Endothelial cell of umbilical vein (primary cell): ENCODE data around the gene USF1. TPM values are rescaled to one million over a fixed set of nuclear protein-coding genes. Genes with fewer than 3 reads are reported as not detected.
"Not testable (repeated sequence)": the region's sequence is repeated elsewhere in the genome, so short reads cannot be mapped to it uniquely, and the experiment has no call there.

Experiments used
- BruUV-seq: library from RNA; stranded (reverse); fragments of 400-500 nt; replicated peaks from 2 replicates; lab custom pipeline; 2021; lab: Mats Ljungman, UMichigan
- CTCF ChIA-PET: fragments of 300-600, 350-600 bp; sonication (Branson Sonifier 250); formaldehyde crosslinking; loops from one replicate; lab custom pipeline; 2021; ENCODE audit warnings: antibody characterized with exemption, inconsistent platforms; lab: Charles Lee
- POLR2A ChIA-PET: fragments of 300-600, 350-600 bp; sonication (Branson Sonifier 250); formaldehyde crosslinking; loops from one replicate; lab custom pipeline; 2021; ENCODE audit warnings: antibody characterized with exemption, inconsistent platforms; lab: Charles Lee
- DNase-seq: peaks from one replicate; pipeline ENCODE4 v3.0.0-alpha.2; 2011; ENCODE audit warnings: low read depth, low spot score
- FAIRE-seq: peaks from 2 replicates; lab custom pipeline; 2011; peaks lifted over from hg19 to GRCh38; lab: Jason Lieb, UNC
- H2AFZ ChIP-seq: 2 replicates; pipeline ENCODE4 v1.6.0; 2012; ENCODE audit warnings: low read depth, low read length, control low read depth, inconsistent platforms
- H3K27ac ChIP-seq: 2 replicates; pipeline ENCODE4 v1.5.1; 2011; ENCODE audit warnings: low read depth, mild to moderate bottlenecking, control low read depth, low read length, moderate library complexity; ENCODE audit not compliant: insufficient read depth
- H3K27me3 ChIP-seq, 2 experiments: 2 replicates each; pipeline versions ENCODE4 v1.6.0 to v1.6.1; 2011; ENCODE audit warnings: low read length in 2 of 2, mixed read lengths in 1 of 2; ENCODE audit not compliant: control insufficient read depth in 2 of 2, insufficient read depth in 2 of 2
- H3K36me3 ChIP-seq, 2 experiments: 2 replicates in 1 of 2; 3 replicates in 1 of 2; pipeline ENCODE4 v1.5.1; 2011; ENCODE audit warnings: low read length in 2 of 2, mild to moderate bottlenecking in 1 of 2, moderate library complexity in 1 of 2; ENCODE audit not compliant: control insufficient read depth in 2 of 2, insufficient read depth in 2 of 2; ENCODE audit errors: extremely low read depth in 1 of 2
- H3K4me1 ChIP-seq: 3 replicates; pipeline ENCODE4 v1.5.1; 2011; ENCODE audit warnings: mild to moderate bottlenecking, low read length; ENCODE audit not compliant: control insufficient read depth, insufficient read depth; ENCODE audit errors: extremely low read depth
- H3K4me2 ChIP-seq: 2 replicates; pipeline ENCODE4 v1.6.1; 2011; ENCODE audit warnings: low read length, control low read depth, mixed read lengths; ENCODE audit not compliant: insufficient read depth
- H3K4me3 ChIP-seq, 3 experiments: fragments of 200-600 bp in 1 of 3; sonication (generic), shearing (Covaris generic) in 1 of 3; replicated peaks in 1 of 3; 2 replicates each; pipeline ENCODE4 v1.5.1; 2011 to 2016; ENCODE audit warnings: control low read depth in 3 of 3, low read length in 3 of 3, mild to moderate bottlenecking in 2 of 3, inconsistent platforms in 1 of 3, low read depth in 1 of 3, moderate library complexity in 1 of 3; ENCODE audit not compliant: insufficient read depth in 1 of 3
- H3K79me2 ChIP-seq: 2 replicates; pipeline ENCODE4 v1.6.0; 2012; ENCODE audit warnings: low read length, inconsistent platforms; ENCODE audit not compliant: control insufficient read depth, insufficient read depth
- H3K9ac ChIP-seq: replicated peaks from 2 replicates; pipeline ENCODE3; 2011; ENCODE audit warnings: low read length, control low read depth; ENCODE audit not compliant: insufficient read depth; ENCODE audit errors: extremely low read depth
- H3K9me1 ChIP-seq: replicated peaks from 3 replicates; pipeline ENCODE4 v1.6.0; 2011; ENCODE audit warnings: mild to moderate bottlenecking, low read length; ENCODE audit not compliant: control insufficient read depth, insufficient read depth; ENCODE audit errors: extremely low read depth
- H3K9me3 ChIP-seq: replicated peaks from 2 replicates; pipeline ENCODE4 v1.5.1; 2012; ENCODE audit warnings: low read length, inconsistent platforms; ENCODE audit not compliant: control insufficient read depth, insufficient read depth
- H4K20me1 ChIP-seq: replicated peaks from 2 replicates; pipeline ENCODE3; 2011; ENCODE audit warnings: mild to moderate bottlenecking, low read length; ENCODE audit not compliant: control insufficient read depth, insufficient read depth; ENCODE audit errors: extremely low read depth
- EZH2 ChIP-seq: IDR thresholded peaks from 2 replicates; pipeline ENCODE4 v1.6.1; 2012; ENCODE audit warnings: borderline replicate concordance, low read depth, mild to moderate bottlenecking, moderate library complexity, low read length, inconsistent platforms; ENCODE audit not compliant: severe bottlenecking
- POLR2A ChIP-seq: IDR thresholded peaks from 2 replicates; pipeline ENCODE4 v1.6.1; 2012; ENCODE audit warnings: low read depth, mild to moderate bottlenecking, control low read depth, low read length
- POLR2AphosphoS5 ChIP-seq: IDR thresholded peaks from 2 replicates; pipeline ENCODE4 v1.6.1; 2012; ENCODE audit warnings: low read depth, mild to moderate bottlenecking, control low read depth, low read length, moderate library complexity; ENCODE audit not compliant: insufficient read depth
- dilution Hi-C: fragments of 300-500 bp; cut with MboI; formaldehyde crosslinking; loops from one replicate; pipeline ENCODE4 v1.15.0; 2019; ENCODE audit warnings: low sequenced_read_pairs; ENCODE audit not compliant: extremely low pct_ligation_motif_present
- intact Hi-C: fragments of 100-400 bp; cut with micrococcal nuclease; formaldehyde crosslinking; loops from one replicate; pipeline ENCODE4 v1.10.0; 2022
- polyA plus RNA-seq, 4 experiments: library from polyadenylated mRNA; depleted of rRNA in 3 of 4; stranded (reverse) in 3 of 4; unstranded in 1 of 4; fragments of >200 nt; gene quantifications; 2 replicates each; pipeline versions ENCODE4 v1.2.1 to v1.2.3, GENCODE V29; 2011 to 2012; ENCODE audit warnings: missing spikeins in 1 of 4
- total RNA-seq: library from RNA; stranded (reverse); gene quantifications from 2 replicates; pipeline ENCODE4 v1.2.3, GENCODE V29; 2021
- TF ChIP-seq, protein P1 (sequence below): IDR thresholded peaks from 2 replicates; pipeline ENCODE4 v1.6.1; 2011; ENCODE audit not compliant: insufficient read depth, insufficient read length
- TF ChIP-seq, protein P2 (sequence below), 2 donors: IDR thresholded peaks; 1 replicate in 1 of 2; 2 replicates in 1 of 2; pipeline ENCODE4 v1.5.1; 2011; ENCODE audit warnings: low read length in 2 of 2, mild to moderate bottlenecking in 2 of 2, moderate library complexity in 2 of 2, control low read depth in 1 of 2, inconsistent platforms in 1 of 2, low read depth in 1 of 2; ENCODE audit not compliant: insufficient read depth in 1 of 2; ENCODE audit errors: extremely low read depth in 1 of 2

USF1 gene
- total and polyA plus RNA-seq, 2 donors (not counting 3 experiments of a cell fraction or from before 2014, with no cell fraction given) = 53.4 to 56.7 TPM

DNA sequence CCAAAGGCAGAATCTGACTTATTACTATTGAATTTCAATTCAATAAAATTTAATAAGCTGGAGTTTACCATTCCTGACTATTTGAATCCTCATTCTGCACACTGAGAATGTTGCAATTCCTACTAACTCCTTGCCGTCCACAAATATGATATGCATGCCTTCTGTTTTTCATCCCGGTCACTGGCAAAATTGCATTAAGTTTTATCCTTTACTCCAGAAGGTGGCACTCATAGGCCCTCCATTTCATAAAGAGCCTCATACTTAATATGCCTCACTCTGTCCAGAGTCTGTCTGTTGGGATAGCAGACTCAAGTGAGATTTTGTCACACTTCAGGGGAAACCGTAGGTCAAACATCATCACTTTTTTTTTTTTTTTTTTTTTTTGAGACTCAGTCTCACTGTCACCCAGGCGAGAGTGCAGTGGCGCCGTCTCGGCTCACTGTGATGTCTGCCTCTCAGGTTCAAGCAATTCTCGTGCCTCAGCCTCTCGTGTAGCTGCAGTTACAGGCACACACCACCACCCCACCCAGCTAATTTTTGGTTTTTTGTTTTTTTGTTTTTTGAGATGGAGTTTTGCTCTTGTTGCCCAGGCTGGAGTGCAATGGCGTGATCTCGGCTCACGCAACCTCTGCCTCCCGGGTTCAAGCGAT lies 52.1 kb downstream of the USF1 start:
- TF ChIP-seq POLR2AphosphoS5 (no peak), EZH2 (no peak), POLR2A (no peak)
- TF ChIP-seq, protein P1, sequence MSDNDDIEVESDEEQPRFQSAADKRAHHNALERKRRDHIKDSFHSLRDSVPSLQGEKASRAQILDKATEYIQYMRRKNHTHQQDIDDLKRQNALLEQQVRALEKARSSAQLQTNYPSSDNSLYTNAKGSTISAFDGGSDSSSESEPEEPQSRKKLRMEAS = no peak
- TF ChIP-seq, protein P2, sequence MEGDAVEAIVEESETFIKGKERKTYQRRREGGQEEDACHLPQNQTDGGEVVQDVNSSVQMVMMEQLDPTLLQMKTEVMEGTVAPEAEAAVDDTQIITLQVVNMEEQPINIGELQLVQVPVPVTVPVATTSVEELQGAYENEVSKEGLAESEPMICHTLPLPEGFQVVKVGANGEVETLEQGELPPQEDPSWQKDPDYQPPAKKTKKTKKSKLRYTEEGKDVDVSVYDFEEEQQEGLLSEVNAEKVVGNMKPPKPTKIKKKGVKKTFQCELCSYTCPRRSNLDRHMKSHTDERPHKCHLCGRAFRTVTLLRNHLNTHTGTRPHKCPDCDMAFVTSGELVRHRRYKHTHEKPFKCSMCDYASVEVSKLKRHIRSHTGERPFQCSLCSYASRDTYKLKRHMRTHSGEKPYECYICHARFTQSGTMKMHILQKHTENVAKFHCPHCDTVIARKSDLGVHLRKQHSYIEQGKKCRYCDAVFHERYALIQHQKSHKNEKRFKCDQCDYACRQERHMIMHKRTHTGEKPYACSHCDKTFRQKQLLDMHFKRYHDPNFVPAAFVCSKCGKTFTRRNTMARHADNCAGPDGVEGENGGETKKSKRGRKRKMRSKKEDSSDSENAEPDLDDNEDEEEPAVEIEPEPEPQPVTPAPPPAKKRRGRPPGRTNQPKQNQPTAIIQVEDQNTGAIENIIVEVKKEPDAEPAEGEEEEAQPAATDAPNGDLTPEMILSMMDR (IDR thresholded peaks at IDR 0.05; ENCODE audit: extremely low read depth in 1 of 2, insufficient read depth in 1 of 2, low read depth in 1 of 2, low read length in 2 of 2) = peak; percentile 10 to 27
- no TSS peak for BruUV-seq

DNA sequence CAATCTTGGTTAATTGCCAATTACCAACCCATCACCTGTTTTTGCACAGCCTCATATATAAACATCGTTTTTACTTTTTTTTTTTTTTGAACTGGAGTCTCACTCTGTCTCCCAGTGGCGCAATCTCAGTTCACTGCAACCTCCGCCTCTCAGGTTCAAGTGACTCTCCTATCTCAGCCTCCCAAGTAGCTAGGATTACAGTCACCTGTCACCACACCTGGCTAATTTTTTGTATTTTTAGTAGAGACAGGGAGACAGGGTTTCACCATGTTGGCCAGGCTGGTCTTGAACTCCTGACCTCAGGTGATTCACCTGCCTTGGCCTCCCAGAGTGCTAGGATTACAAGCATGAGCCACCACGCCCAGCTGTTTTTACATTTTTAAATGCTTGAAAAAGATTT lies 53.7 kb downstream of the USF1 start:
- H3K79me2 ChIP-seq, dilution Hi-C loops, H3K4me3 ChIP-seq, H3K27ac ChIP-seq, H3K36me3 ChIP-seq, H4K20me1 ChIP-seq, H3K9me3 ChIP-seq, intact Hi-C loops, H3K4me2 ChIP-seq, POLR2A ChIA-PET, BruUV-seq, H2AFZ ChIP-seq, H3K27me3 ChIP-seq, DNase-seq, H3K9ac ChIP-seq, H3K9me1 ChIP-seq: not testable (repeated sequence)
- CTCF ChIA-PET = interaction anchor here (1.0 to 3.0 kb wide), 3 partner anchors 40 to 157 kb away, joined by 3 to 11 read pairs (median 8); partner anchors contain the start of gene KLHDC9
- H3K4me1 ChIP-seq = peaks cover 23% of the 10 kb centered on the region
- FAIRE-seq = peak; percentile 64

More for the DNA sequence above, 52.1 kb downstream of the USF1 start:
- no peaks in the 10 kb centered on the region for H3K79me2 ChIP-seq
- FAIRE-seq (peak; percentile 79), DNase-seq (peak; percentile 58)
- dilution Hi-C loops (no loop called here), intact Hi-C loops (loop anchor here (1.0 kb wide), 2 partner anchors 105 to 147 kb away; partner anchors contain the start of gene KLHDC9)
- peaks cover 31% of the 10 kb centered on the region for H3K4me1 ChIP-seq
- peaks cover 0 to 3% of the 10 kb centered on the region in 2 experiments for H3K36me3 ChIP-seq
- H3K27me3 ChIP-seq = no peaks in the 10 kb centered on the region
- ChIA-PET POLR2A (interaction anchor here (1.7 kb wide), 1 partner anchor 52 kb away, joined by 4 read pairs; the partner anchor contains the start of gene USF1), CTCF (interaction anchor here (0.7 to 5.5 kb wide), 7 partner anchors 25 to 163 kb away, joined by 3 to 197 read pairs (median 4); partner anchors contain the start of genes F11R, KLHDC9, TSTD1 and USF1)
- no peak overlapping the region for H3K4me3 ChIP-seq
- no peaks in the 10 kb centered on the region for H3K9me3 ChIP-seq
- H3K9me1 ChIP-seq = no peaks in the 10 kb centered on the region
- H2AFZ ChIP-seq = no peak overlapping the region
- no peak overlapping the region for H3K4me2 ChIP-seq
- H4K20me1 ChIP-seq = no peaks in the 10 kb centered on the region
- H3K9ac ChIP-seq = no peak overlapping the region
- no peak overlapping the region for H3K27ac ChIP-seq
